Neuron (in vitro differentiated cells): ENCODE data around the gene SAMD9.

Source experiments
- H2AFZ ChIP-seq: one replicate; pipeline ENCODE4 v1.6.1; 2013; ENCODE audit warnings: low read depth, mild to moderate bottlenecking, inconsistent platforms, low read length, moderate library complexity
- H3K27me3 ChIP-seq: one replicate; pipeline ENCODE4 v1.6.1; 2013; ENCODE audit warnings: low read length; ENCODE audit not compliant: insufficient read depth
- H3K36me3 ChIP-seq: one replicate; pipeline ENCODE4 v1.6.1; 2013; ENCODE audit warnings: low read length; ENCODE audit not compliant: insufficient read depth
- H3K4me1 ChIP-seq: one replicate; pipeline ENCODE4 v1.6.1; 2013; ENCODE audit warnings: low read length; ENCODE audit not compliant: insufficient read depth
- H3K4me3 ChIP-seq: 2 replicates; pipeline ENCODE4 v1.5.1; 2013; ENCODE audit warnings: mild to moderate bottlenecking, low read length, moderate library complexity
- H3K9me3 ChIP-seq: one replicate; pipeline ENCODE4 v1.6.1; 2013; ENCODE audit warnings: low read length

SAMD9 gene

DNA sequence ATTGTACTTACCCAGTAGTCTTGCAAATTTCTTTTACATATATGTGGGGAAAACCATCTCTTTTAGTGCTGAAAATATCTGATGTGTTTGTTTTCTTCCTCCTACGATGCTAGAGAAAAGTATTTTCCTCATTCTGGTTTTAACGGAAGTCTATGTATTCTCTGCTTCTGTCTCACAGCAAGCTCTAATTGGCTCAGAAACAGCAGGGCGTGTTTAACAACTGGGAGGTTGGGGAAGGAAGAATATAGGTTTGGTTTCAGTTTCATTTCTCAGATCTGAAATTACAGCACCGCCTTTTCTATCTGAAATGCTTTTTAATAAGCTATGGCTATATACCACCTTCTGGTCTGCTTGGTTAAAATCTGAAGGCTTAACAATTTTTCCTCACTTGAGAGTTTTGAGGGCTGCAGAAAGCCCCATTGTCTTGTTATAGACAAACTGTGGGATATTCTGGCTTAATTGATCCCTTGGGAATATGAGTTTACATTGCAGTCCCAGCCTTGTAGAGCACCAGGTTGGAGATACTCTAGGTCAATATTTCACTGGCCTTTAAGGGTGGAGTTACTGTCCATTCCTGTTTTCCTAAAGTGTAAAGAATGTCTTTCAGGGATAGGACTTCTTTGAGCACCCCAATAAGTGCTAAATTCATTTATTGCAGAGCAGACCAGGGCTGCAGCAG, at the start of gene SAMD9:
TSS of gene SAMD9 (minus strand) at position 128 of the 679 bp plus-strand sequence. CDS start 11,882 bp downstream, outside the sequence.
- Histone ChIP-seq H3K4me1 (no peaks in the 10 kb centered on the region), H3K9me3 (no peaks in the 10 kb centered on the region), H3K36me3 (no peaks in the 10 kb centered on the region), H3K27me3 (no peaks in the 10 kb centered on the region), H3K4me3 (peak within 1 kb of the TSS; percentile 27), H2AFZ (peak within 1 kb of the TSS; percentile 76)

DNA sequence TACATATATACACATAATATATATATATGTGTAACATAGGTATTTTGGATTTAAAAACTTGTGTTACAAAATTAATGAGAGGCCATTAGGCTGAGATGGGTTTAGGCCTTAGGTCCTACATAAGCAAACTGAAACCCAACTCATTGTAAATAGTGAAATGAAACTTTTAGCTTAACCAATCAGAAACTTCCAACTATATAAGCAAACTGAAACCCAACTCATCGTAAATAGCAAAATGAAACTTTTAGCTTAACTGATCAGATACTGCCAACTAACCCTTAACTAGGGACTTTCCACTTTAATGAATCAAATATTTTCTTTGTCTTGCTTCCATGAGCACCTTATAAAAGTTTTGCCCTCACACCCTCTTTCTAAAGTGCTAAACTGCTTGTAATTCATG, 47.7 kb upstream of the SAMD9 start:
- peaks cover 4% of the 10 kb centered on the region for H3K27me3 ChIP-seq
- H3K4me3 ChIP-seq: no peak overlapping the region
- no peaks in the 10 kb centered on the region for H3K36me3 ChIP-seq
- H2AFZ ChIP-seq: no peak overlapping the region
- peaks cover 2% of the 10 kb centered on the region for H3K9me3 ChIP-seq
- H3K4me1 ChIP-seq: no peaks in the 10 kb centered on the region

- no peaks in the 10 kb centered on the region for H3K9me3 ChIP-seq
- H3K4me1 ChIP-seq: no peaks in the 10 kb centered on the region
- H3K27me3 ChIP-seq: peaks cover 4% of the 10 kb centered on the region
- no peak overlapping the region for H2AFZ ChIP-seq
- no peaks in the 10 kb centered on the region for H3K36me3 ChIP-seq
- no peak overlapping the region for H3K4me3 ChIP-seq
These were observed 47.0 kb upstream of the SAMD9 start for GRCh38 chr7:93164766-93165165.

DNA sequence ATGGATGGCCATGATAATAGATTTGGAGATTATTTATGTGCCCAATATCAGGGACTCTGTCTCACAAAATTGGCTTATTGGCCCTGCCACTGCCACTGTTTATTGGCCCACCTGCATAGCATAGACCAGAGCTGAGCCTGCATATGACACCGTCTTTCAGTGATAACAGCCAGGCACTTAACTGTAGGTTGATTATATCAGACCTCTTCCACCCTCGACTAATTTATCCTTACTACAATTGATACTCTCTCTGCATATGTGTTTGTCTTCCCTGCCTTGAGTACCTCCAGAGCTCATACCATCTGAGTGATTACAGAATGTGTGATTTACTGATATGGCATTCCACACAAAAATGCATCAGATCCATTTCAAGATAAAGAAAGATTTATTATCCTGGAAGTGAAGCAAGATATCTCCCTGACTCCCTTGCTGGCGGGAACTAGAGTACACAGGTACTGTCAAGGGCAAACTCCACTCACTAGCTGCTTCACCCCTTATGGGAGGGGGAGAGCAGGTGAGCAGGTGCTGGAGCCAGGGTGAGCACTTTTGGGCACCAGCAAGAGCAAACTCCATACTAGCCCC, 43.5 kb upstream of the SAMD9 start:
- Histone ChIP-seq H3K36me3 (no peaks in the 10 kb centered on the region), H3K27me3 (peaks cover 4% of the 10 kb centered on the region), H3K4me1 (no peaks in the 10 kb centered on the region), H3K9me3 (no peaks in the 10 kb centered on the region), H2AFZ (no peak overlapping the region), H3K4me3 (no peak overlapping the region)

DNA sequence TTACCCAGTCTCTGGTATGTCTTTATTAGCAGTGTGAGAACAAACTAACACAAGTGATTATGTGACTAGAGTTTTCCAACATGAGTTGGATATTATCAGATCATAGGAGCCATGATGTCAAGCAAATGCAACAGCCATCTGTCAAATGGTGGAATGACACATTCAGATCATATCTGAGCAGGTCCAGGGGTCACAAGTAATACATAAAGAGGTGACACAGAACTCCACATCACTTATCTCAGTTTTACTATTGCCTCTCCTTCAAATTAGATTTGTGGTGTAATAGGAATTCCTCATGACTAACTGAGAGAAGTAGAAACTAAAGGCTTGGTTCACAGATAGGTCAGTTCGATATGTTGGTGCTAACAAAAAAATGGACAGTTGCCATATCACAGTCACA, 42.6 kb upstream of the SAMD9 start:
- Histone ChIP-seq H2AFZ (no peak overlapping the region), H3K9me3 (no peaks in the 10 kb centered on the region), H3K4me1 (no peaks in the 10 kb centered on the region), H3K4me3 (no peak overlapping the region), H3K27me3 (peaks cover 2% of the 10 kb centered on the region), H3K36me3 (no peaks in the 10 kb centered on the region)

DNA sequence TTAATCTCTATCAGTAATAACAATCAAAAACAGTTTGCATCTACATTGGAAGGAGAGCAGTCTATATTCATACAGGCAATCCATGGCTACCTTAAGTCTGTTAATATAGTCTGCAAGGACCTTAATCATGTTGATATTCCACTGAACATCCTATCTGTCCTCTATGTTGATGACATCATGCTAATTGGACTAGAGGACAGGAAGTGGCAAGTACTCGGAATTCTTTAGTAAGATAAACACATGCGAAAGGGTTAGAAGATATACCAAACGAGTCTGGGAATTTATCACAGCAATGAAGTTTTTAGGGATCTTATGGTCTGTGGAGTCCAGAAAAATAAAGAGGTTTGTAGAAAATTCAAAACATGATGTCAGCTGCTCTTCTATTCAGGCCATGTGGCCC, 41.7 kb upstream of the SAMD9 start:
- no peak overlapping the region for H3K4me3 ChIP-seq
- H3K9me3 ChIP-seq: no peaks in the 10 kb centered on the region
- no peak overlapping the region for H2AFZ ChIP-seq
- H3K4me1 ChIP-seq: no peaks in the 10 kb centered on the region
- peaks cover 2% of the 10 kb centered on the region for H3K27me3 ChIP-seq
- H3K36me3 ChIP-seq: no peaks in the 10 kb centered on the region

GRCh38 chr7:93156884-93157283, 39.1 kb upstream of the SAMD9 start:
- Histone ChIP-seq H3K4me3 (no peak overlapping the region), H3K4me1 (no peaks in the 10 kb centered on the region), H3K9me3 (no peaks in the 10 kb centered on the region), H2AFZ (no peak overlapping the region), H3K36me3 (no peaks in the 10 kb centered on the region), H3K27me3 (peaks cover 2% of the 10 kb centered on the region)

DNA sequence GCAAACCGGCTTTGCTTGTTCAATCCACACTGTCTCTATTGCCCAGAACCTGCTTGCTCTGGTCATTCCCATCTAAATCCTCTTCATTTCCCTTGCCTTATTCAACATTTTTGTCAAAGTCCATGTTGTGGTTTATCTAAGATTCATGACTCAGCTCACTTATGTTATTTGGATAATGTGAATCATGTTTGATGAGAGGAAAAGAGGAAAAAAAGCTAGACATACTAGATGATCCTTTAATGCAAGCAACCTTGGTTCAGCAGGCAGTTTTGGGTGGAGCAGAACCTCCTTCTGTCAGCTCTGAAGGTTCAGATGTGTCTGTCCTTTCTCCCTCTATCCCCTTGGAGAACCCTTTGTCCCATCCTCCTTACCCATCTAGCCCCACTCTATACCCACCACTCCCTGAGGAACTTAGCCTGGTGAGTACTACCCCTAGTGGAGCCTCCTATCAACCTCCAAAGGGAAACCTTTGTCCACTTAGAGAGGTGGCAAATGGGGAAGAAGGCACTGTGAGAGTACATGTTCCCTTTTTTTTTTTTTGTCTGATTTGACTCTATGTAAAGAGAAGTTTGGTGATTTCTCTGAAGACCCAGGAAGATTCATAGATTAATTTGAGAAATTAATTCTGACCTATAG, 32.5 kb upstream of the SAMD9 start:
- Histone ChIP-seq H3K9me3 (no peaks in the 10 kb centered on the region), H3K4me1 (no peaks in the 10 kb centered on the region), H3K4me3 (no peak overlapping the region), H3K36me3 (no peaks in the 10 kb centered on the region), H2AFZ (no peak overlapping the region), H3K27me3 (peaks cover 2% of the 10 kb centered on the region)

DNA sequence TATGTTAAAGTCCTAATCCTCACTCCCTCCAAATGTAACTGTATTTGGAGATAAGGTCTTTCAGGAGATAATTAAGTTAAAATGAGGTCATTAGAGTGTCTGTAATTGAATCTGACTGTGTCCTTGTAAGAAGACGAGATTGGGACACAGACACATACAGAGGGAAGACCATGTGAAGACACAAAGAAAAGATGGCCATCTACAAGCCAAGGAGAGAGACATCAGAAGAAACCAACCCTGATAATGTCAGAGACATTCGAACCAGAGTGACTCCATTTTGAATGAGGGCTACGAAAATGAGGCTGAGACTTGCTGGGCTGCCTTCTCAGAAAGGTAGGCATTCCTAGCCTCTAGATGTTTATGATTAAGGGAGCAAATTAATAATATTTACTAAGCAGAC, 30.9 kb upstream of the SAMD9 start:
- H3K36me3 ChIP-seq: no peaks in the 10 kb centered on the region
- H2AFZ ChIP-seq: no peak overlapping the region
- H3K4me1 ChIP-seq: no peaks in the 10 kb centered on the region
- no peak overlapping the region for H3K4me3 ChIP-seq
- peaks cover 2% of the 10 kb centered on the region for H3K27me3 ChIP-seq
- no peaks in the 10 kb centered on the region for H3K9me3 ChIP-seq

DNA sequence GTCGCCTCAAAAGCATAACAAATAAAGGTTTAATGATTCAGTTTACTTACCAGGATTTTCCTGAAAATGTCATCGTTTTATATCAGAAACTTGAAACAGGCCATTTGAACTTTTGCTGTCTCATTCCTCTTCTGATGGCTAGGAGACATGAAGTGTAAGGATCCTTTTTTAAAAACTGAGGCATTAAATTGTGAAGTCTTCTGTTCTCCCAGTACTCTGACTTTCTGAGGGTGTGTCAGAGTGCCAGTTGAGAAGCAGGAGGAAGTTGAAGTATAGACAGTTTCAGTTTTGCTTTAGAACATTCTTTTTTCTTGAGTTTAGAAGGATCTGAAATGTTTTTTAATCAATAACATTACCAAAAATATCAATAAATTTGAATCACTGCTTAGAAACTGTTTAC, 30.4 kb upstream of the SAMD9 start, which contains the start of gene SAMD9L:
TSS of gene SAMD9L (minus strand) at position 242 of the 400 bp plus-strand sequence. CDS start 12,414 bp downstream, outside the sequence.
- no peaks in the 10 kb centered on the region for H3K4me1 ChIP-seq
- H3K36me3 ChIP-seq: no peaks in the 10 kb centered on the region
- H3K4me3 ChIP-seq: no peak within 1 kb of the TSS
- no peak within 1 kb of the TSS for H2AFZ ChIP-seq
- peaks cover 2% of the 10 kb centered on the region for H3K27me3 ChIP-seq
- H3K9me3 ChIP-seq: no peaks in the 10 kb centered on the region

DNA sequence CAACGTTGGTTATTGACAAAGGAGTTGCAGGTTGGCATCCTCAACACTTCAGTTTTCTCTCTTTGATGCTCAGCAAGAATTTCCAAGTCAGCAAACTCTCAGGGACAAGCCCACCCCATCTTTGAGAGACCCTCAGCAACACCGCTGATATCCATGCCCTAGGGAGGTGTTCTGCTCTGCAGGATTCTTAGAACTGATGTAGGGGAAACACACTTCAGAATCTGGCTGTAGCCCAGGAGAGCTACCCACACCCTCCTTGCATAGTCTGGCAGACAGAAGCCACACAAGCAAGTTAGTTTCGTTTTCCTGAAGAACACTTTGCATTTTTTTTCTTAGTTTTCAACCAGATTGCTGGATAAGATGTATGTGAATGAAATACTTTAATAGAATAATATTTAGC, 29.6 kb upstream of the SAMD9 start:
- H3K27me3 ChIP-seq: peaks cover 2% of the 10 kb centered on the region
- H3K4me1 ChIP-seq: no peaks in the 10 kb centered on the region
- no peaks in the 10 kb centered on the region for H3K36me3 ChIP-seq
- H3K9me3 ChIP-seq: no peaks in the 10 kb centered on the region
- H2AFZ ChIP-seq: no peak overlapping the region
- no peak overlapping the region for H3K4me3 ChIP-seq

GRCh38 chr7:93146472-93147141, 28.8 kb upstream of the SAMD9 start:
- peaks cover 2% of the 10 kb centered on the region for H3K27me3 ChIP-seq
- H2AFZ ChIP-seq: no peak overlapping the region
- H3K4me3 ChIP-seq: no peak overlapping the region
- H3K36me3 ChIP-seq: no peaks in the 10 kb centered on the region
- H3K4me1 ChIP-seq: no peaks in the 10 kb centered on the region
- no peaks in the 10 kb centered on the region for H3K9me3 ChIP-seq

DNA sequence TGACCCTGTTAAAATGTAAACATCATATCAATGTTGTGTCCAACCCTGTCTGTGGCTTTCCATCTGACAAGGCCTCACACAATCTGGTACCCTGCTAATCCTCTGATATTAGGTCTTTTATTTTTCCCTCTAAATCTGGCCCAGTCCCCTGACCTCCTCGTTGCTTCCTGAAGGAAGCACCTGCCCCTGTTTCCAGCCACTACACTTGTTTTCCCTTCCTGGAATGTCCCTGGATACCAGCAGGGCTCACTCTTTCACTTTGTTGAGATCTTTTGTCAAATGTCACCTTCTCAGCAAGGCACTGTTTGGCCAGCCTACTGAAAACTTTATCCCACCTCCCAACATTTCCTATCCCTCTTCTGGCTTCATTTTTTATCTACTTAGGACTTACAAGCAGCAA, 28.3 kb upstream of the SAMD9 start:
- Histone ChIP-seq H3K4me3 (no peak overlapping the region), H2AFZ (no peak overlapping the region), H3K36me3 (no peaks in the 10 kb centered on the region), H3K4me1 (no peaks in the 10 kb centered on the region), H3K27me3 (peaks cover 2% of the 10 kb centered on the region), H3K9me3 (no peaks in the 10 kb centered on the region)
